Panc1 (cell line): ENCODE measurements around the gene SIRT1. TPM values are rescaled to one million over a fixed set of nuclear protein-coding genes. Genes with fewer than 3 reads are reported as not detected.

Source experiments
- ATAC-seq: fragments of 200-7000 bp; cut with Tn5 transposase; 2 replicates; pipeline ENCODE4 v1.9.1; 2020; ENCODE audit warnings: mild to moderate bottlenecking, moderate library complexity
- BruUV-seq: library from RNA; stranded (reverse); fragments of 400-500 nt; replicated peaks from 2 replicates; lab custom pipeline; 2021; lab: Mats Ljungman, UMichigan
- CTCF ChIA-PET: fragments of 300-600 bp; sonication (Branson Sonifier 250); formaldehyde crosslinking; loops from one replicate; lab custom pipeline; 2022; ENCODE audit warnings: antibody characterized with exemption; lab: Charles Lee
- POLR2A ChIA-PET: fragments of 300-600 bp; sonication (Branson Sonifier 250); formaldehyde crosslinking; loops from one replicate; lab custom pipeline; 2022; ENCODE audit warnings: antibody characterized with exemption; lab: Charles Lee
- DNase-seq: peaks from one replicate; pipeline ENCODE4 v3.0.0-alpha.2; 2010; ENCODE audit warnings: low read depth, low spot score
- H3K27ac ChIP-seq: 2 replicates; pipeline ENCODE4 v1.5.1; 2011; ENCODE audit warnings: mild to moderate bottlenecking, low read length, inconsistent platforms
- H3K27me3 ChIP-seq: fragments of 200-500 bp; sonication (Bioruptor generic); 2 replicates; pipeline ENCODE4 v1.6.0; 2014; ENCODE audit warnings: low read length, inconsistent platforms; ENCODE audit not compliant: control insufficient read depth, insufficient read depth
- H3K36me3 ChIP-seq: fragments of 200-500 bp; sonication (Bioruptor generic); 2 replicates; pipeline ENCODE4 v1.5.1; 2014; ENCODE audit warnings: inconsistent platforms, mild to moderate bottlenecking, low read length, moderate library complexity; ENCODE audit not compliant: control insufficient read depth, insufficient read depth
- H3K4me1 ChIP-seq: 2 replicates; pipeline ENCODE4 v1.5.1; 2011; ENCODE audit warnings: inconsistent platforms, mild to moderate bottlenecking, low read length, moderate library complexity; ENCODE audit not compliant: control insufficient read depth, insufficient read depth
- H3K4me3 ChIP-seq, 2 experiments: 2 replicates each; pipeline ENCODE4 v1.5.1; 2011 to 2012; ENCODE audit warnings: low read depth in 2 of 2, low read length in 2 of 2, mild to moderate bottlenecking in 2 of 2, inconsistent platforms in 1 of 2, moderate library complexity in 1 of 2
- H3K9me3 ChIP-seq: fragments of 200-500 bp; sonication (Bioruptor generic); 2 replicates; pipeline ENCODE4 v1.5.1; 2014; ENCODE audit warnings: low read depth, mild to moderate bottlenecking, inconsistent platforms, low read length, moderate library complexity; ENCODE audit not compliant: control insufficient read depth, insufficient read depth
- POLR2AphosphoS5 ChIP-seq: IDR thresholded peaks from 2 replicates; pipeline ENCODE4 v1.6.1; 2012; ENCODE audit warnings: mild to moderate bottlenecking, low read depth, low read length, moderate library complexity
- SIN3A ChIP-seq: IDR thresholded peaks from 2 replicates; pipeline ENCODE4 v1.6.1; 2012; ENCODE audit warnings: low read depth, mild to moderate bottlenecking, low read length, moderate library complexity, borderline replicate concordance; ENCODE audit not compliant: insufficient read depth
- TCF7L2 ChIP-seq: IDR thresholded peaks from 2 replicates; pipeline ENCODE4 v1.6.1; 2011; ENCODE audit warnings: mild to moderate bottlenecking, low read depth, low read length, inconsistent platforms
- in situ Hi-C: cut with HindIII; loops from 2 replicates; pipeline ENCODE4 v1.10.0; 2016; ENCODE audit warnings: low sequenced_read_pairs, low pct_unique_long_range_greater_than_20kb
- intact Hi-C: fragments of 100-400 bp; cut with micrococcal nuclease; formaldehyde crosslinking; loops from one replicate; pipeline ENCODE4 v1.10.0; 2022; ENCODE audit not compliant: unreplicated experiment
- total RNA-seq: library from RNA; stranded (reverse); gene quantifications from one replicate; pipeline ENCODE4 v1.2.1, GENCODE V29; 2021; ENCODE audit not compliant: unreplicated experiment
- TF ChIP-seq, protein P1 (sequence below): fragments of 450-650 bp; IDR thresholded peaks from 2 replicates; pipeline ENCODE4 v1.5.1; 2017; ENCODE audit warnings: mild to moderate bottlenecking
- TF ChIP-seq, protein P2 (sequence below), 2 experiments: IDR thresholded peaks; 2 replicates each; pipeline ENCODE4 v1.6.1; 2011 to 2012; ENCODE audit warnings: low read depth in 2 of 2, control low read depth in 1 of 2, low read length in 1 of 2, mild to moderate bottlenecking in 1 of 2, moderate library complexity in 1 of 2; ENCODE audit not compliant: insufficient read depth in 1 of 2

SIRT1 gene
- total RNA-seq, 1 experiment from 2014 or later: 45.0 TPM

GRCh38 chr10:67883710-67884312 is 645 bp upstream of the SIRT1 start:
- TSS peak; percentile 97 for BruUV-seq
- Histone ChIP-seq H3K27ac (peak overlapping the region; percentile 93), H3K36me3 (peaks cover 15% of the 10 kb centered on the region), H3K27me3 (no peaks in the 10 kb centered on the region), H3K9me3 (no peaks in the 10 kb centered on the region), H3K4me3 (peak overlapping the region; percentile 61 to 66), H3K4me1 (peaks cover 8% of the 10 kb centered on the region)
- in situ Hi-C loops: no loop called here
- ATAC-seq (no peak), DNase-seq (peak; percentile 30)
- TF ChIP-seq, protein P1, sequence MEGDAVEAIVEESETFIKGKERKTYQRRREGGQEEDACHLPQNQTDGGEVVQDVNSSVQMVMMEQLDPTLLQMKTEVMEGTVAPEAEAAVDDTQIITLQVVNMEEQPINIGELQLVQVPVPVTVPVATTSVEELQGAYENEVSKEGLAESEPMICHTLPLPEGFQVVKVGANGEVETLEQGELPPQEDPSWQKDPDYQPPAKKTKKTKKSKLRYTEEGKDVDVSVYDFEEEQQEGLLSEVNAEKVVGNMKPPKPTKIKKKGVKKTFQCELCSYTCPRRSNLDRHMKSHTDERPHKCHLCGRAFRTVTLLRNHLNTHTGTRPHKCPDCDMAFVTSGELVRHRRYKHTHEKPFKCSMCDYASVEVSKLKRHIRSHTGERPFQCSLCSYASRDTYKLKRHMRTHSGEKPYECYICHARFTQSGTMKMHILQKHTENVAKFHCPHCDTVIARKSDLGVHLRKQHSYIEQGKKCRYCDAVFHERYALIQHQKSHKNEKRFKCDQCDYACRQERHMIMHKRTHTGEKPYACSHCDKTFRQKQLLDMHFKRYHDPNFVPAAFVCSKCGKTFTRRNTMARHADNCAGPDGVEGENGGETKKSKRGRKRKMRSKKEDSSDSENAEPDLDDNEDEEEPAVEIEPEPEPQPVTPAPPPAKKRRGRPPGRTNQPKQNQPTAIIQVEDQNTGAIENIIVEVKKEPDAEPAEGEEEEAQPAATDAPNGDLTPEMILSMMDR: no peak
- TF ChIP-seq TCF7L2 (no peak), POLR2AphosphoS5 (no peak), SIN3A (no peak)
- TF ChIP-seq, protein P2, sequence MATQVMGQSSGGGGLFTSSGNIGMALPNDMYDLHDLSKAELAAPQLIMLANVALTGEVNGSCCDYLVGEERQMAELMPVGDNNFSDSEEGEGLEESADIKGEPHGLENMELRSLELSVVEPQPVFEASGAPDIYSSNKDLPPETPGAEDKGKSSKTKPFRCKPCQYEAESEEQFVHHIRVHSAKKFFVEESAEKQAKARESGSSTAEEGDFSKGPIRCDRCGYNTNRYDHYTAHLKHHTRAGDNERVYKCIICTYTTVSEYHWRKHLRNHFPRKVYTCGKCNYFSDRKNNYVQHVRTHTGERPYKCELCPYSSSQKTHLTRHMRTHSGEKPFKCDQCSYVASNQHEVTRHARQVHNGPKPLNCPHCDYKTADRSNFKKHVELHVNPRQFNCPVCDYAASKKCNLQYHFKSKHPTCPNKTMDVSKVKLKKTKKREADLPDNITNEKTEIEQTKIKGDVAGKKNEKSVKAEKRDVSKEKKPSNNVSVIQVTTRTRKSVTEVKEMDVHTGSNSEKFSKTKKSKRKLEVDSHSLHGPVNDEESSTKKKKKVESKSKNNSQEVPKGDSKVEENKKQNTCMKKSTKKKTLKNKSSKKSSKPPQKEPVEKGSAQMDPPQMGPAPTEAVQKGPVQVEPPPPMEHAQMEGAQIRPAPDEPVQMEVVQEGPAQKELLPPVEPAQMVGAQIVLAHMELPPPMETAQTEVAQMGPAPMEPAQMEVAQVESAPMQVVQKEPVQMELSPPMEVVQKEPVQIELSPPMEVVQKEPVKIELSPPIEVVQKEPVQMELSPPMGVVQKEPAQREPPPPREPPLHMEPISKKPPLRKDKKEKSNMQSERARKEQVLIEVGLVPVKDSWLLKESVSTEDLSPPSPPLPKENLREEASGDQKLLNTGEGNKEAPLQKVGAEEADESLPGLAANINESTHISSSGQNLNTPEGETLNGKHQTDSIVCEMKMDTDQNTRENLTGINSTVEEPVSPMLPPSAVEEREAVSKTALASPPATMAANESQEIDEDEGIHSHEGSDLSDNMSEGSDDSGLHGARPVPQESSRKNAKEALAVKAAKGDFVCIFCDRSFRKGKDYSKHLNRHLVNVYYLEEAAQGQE (IDR thresholded peaks at IDR 0.05; ENCODE audit: insufficient read depth in 1 of 2, low read depth in 2 of 2, low read length in 1 of 2): no peak
- intact Hi-C loops: no loop called here
- POLR2A ChIA-PET: interaction anchor here (0.5 to 0.7 kb wide), 3 partner anchors 23 to 284 kb away, joined by 3 to 11 read pairs (median 7); no protein-coding TSS in a partner anchor
- CTCF ChIA-PET: interaction anchor here (0.8 kb wide), 1 partner anchor 28 kb away, joined by 10 read pairs; no protein-coding TSS in a partner anchor

DNA sequence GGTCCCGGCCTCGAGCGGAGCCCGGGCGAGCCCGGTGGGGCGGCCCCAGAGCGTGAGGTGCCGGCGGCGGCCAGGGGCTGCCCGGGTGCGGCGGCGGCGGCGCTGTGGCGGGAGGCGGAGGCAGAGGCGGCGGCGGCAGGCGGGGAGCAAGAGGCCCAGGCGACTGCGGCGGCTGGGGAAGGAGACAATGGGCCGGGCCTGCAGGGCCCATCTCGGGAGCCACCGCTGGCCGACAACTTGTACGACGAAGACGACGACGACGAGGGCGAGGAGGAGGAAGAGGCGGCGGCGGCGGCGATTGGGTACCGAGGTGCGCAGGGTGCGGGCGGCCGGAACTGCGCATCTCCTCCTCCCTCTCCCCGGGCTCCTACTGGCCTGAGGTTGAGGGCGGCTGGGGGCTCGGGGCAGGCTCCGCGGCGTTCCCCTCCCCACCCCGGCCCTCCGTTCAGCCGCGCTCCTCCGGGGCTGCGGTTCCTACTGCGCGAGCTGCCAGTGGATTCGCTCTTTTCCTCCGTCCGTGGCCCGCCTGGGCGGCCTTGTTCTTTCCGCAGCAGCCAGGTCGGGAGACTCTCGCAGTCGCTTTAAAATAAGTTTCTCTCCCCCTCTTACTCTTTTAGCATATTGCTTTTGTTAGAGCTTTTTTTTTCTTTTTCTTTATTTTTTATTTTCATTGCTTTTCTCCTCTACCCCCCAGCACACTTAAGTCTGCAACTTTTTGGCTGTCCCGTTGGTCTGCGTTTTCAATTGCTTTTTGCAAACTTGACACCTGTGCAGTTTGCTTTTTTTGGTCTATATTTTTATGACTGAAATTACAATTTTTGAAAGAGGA is 600 bp downstream of the SIRT1 start:
- intact Hi-C loops: no loop called here
- H3K4me3 ChIP-seq: peak overlapping the region; percentile 61 to 66
- ATAC-seq (peak; percentile 87), DNase-seq (peak; percentile 17)
- H3K4me1 ChIP-seq: peaks cover 8% of the 10 kb centered on the region
- H3K9me3 ChIP-seq: no peaks in the 10 kb centered on the region
- TSS peak; percentile 69 for BruUV-seq
- in situ Hi-C loops: no loop called here
- ChIA-PET CTCF (no interaction called here), POLR2A (interaction anchor here (0.5 to 0.7 kb wide), 9 partner anchors 8 to 448 kb away, joined by 3 to 18 read pairs (median 7); partner anchors contain the start of gene PBLD)
- H3K27ac ChIP-seq: peak overlapping the region; percentile 78
- TF ChIP-seq, protein P2 (IDR thresholded peaks at IDR 0.05; ENCODE audit: insufficient read depth in 1 of 2, low read depth in 2 of 2, low read length in 1 of 2): no peak
- TF ChIP-seq POLR2AphosphoS5: peak; percentile 21; the same call in 1 of the 2 replicates
- TF ChIP-seq SIN3A: peak; percentile 90
- H3K36me3 ChIP-seq: peaks cover 25% of the 10 kb centered on the region
- H3K27me3 ChIP-seq: no peaks in the 10 kb centered on the region
